NB4 (cell line): Measurements from ENCODE around the gene C10orf120.

Source experiments
- DNase-seq: peaks from one replicate; pipeline ENCODE4 v3.0.0; 2010; ENCODE audit warnings: low read depth
- H3K4me3 ChIP-seq: one replicate; pipeline ENCODE4 v1.5.1; 2011; ENCODE audit warnings: mild to moderate bottlenecking, low read depth, low read length, moderate library complexity
- MYC ChIP-seq: IDR thresholded peaks from 2 replicates; pipeline ENCODE4 v1.6.1; 2011; ENCODE audit warnings: low read depth, low read length
- POLR2A ChIP-seq: IDR thresholded peaks from 2 replicates; pipeline ENCODE4 v1.6.1; 2011; ENCODE audit warnings: mild to moderate bottlenecking; ENCODE audit not compliant: insufficient read length; ENCODE audit errors: extremely low read depth
- TF ChIP-seq, protein P1 (sequence below): IDR thresholded peaks from one replicate; pipeline ENCODE4 v1.5.1; 2012; ENCODE audit warnings: low read depth, low read length
- TF ChIP-seq, protein P2 (sequence below): IDR thresholded peaks from 2 replicates; pipeline ENCODE4 v1.6.1; 2011; ENCODE audit warnings: low read depth, low read length

Gene C10orf120

DNA sequence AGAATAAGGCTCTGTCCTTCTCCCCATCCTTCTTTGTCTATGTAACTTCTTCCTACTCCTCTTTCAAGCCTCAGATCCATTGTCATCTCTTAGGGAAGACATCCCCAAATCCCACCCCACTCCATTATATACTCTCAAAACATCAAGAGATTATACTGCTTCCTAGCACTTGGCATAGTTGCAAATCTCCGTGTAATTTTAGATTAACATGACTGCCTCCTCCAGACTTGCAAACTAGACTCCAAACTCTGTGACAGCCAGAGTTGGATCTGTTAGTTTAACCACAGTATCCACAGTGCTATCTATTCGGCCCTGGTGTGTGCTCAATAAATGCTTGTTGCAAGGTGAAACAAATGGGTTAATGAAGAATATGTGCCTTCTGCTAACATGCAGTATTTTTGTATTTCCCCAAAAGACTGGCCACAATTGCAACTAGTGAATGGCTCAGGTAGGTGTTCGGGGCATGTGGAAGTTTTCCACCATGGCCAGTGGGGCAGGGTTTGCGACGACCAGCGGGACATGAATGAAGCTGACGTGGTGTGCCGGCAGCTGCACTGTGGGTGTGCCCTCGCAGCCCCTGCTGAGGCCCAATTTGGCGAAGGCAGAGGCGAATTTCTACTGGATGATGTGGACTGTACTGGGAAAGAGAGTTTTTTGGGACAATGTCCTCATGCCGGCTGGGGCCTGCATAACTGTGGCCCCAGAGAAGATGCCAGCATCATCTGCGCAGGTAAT, 34.5 kb upstream of the C10orf120 start:
- no peak for DNase-seq
- TF ChIP-seq, protein P1, sequence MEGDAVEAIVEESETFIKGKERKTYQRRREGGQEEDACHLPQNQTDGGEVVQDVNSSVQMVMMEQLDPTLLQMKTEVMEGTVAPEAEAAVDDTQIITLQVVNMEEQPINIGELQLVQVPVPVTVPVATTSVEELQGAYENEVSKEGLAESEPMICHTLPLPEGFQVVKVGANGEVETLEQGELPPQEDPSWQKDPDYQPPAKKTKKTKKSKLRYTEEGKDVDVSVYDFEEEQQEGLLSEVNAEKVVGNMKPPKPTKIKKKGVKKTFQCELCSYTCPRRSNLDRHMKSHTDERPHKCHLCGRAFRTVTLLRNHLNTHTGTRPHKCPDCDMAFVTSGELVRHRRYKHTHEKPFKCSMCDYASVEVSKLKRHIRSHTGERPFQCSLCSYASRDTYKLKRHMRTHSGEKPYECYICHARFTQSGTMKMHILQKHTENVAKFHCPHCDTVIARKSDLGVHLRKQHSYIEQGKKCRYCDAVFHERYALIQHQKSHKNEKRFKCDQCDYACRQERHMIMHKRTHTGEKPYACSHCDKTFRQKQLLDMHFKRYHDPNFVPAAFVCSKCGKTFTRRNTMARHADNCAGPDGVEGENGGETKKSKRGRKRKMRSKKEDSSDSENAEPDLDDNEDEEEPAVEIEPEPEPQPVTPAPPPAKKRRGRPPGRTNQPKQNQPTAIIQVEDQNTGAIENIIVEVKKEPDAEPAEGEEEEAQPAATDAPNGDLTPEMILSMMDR: no peak
- TF ChIP-seq, protein P2, sequence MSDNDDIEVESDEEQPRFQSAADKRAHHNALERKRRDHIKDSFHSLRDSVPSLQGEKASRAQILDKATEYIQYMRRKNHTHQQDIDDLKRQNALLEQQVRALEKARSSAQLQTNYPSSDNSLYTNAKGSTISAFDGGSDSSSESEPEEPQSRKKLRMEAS: no peak
- no peak for TF ChIP-seq MYC
- TF ChIP-seq POLR2A: no peak
- H3K4me3 ChIP-seq: no peak overlapping the region

DNA sequence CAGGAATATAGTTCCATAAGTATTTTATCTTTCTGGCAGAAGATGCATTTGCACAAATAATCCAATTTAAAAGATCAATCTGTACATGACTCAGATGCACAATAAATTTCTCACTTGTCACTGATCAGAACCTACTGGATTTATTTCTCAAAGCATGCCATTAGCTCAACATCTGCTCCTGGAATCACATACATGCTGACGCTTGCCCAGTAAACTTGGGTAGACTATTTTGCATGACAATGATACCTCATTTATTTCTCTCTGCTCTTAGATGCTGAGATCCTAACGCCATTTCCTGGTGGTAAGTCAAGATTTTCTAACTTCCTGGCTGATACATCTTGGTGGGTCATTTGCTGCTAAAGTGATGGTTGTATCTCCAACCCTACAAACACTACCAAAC, 33.8 kb upstream of the C10orf120 start:
- no peak overlapping the region for H3K4me3 ChIP-seq
- TF ChIP-seq, protein P2: no peak
- TF ChIP-seq POLR2A (no peak), MYC (no peak)
- TF ChIP-seq, protein P1: no peak
- DNase-seq: no peak

DNA sequence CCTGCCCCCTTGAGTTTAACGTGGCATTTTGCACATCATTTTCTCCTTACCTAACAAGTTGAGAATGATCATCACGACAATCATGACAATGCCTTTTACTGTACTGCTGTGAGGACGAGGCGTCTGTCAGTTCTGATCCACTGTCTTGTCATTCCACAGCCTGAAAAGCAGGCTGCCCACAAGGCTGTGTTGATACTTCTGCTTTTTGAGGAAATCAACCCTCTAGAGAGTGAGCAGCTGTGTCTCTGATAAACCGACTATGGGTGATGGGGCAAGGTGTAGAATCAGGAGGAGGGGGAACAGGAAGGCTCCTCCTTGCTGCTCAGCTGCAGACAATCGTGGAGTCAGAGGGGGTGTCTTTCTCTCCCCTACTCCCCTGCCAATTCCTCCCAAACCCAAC, 30.6 kb upstream of the C10orf120 start:
- TF ChIP-seq MYC: no peak
- TF ChIP-seq, protein P1: no peak
- peak; percentile 81 for DNase-seq

DNA sequence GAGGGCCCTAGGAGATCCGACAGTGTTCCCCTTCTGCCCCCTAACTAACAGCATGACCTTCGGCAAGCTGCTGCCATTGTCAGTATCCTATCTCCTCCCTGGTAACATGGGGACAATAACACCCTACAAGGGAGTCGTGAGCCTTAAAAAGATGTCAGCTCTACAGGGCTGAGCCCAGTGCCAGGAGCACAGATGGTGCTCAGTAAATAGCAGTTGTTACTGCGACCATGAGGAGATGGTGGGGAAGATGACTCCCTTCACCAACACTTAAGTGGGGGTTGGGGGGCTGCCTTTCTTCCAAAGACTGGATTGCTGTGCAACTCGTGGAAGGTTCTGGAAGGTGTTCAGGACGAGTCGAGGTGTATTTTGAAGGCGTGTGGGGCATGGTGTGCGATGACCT, 29.5 kb upstream of the C10orf120 start:
- no peak overlapping the region for H3K4me3 ChIP-seq

More for the DNA sequence above, 30.6 kb upstream of the C10orf120 start:
- no peak overlapping the region for H3K4me3 ChIP-seq

DNA sequence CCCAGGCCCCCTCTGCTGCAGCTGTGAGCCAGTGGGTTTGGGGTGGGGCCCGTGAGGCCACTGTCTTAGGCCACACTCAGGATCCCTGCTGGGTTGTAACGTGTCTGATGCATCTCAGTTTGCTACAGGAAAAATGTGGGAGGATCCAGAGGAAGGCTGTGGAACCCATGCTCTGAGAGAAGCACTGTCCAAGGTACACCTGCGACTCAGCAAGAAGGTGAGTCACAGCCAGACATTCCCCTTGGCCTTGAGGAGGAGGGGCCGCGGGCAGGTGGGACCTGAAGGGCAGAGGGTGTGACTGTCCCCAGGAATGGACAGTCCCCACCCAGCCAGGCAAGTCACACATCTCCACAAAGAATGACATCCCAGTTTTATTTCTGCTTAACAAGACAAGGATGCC, 27.8 kb upstream of the C10orf120 start:
- no peak overlapping the region for H3K4me3 ChIP-seq
- TF ChIP-seq, protein P2: no peak
- TF ChIP-seq, protein P1: no peak
- no peak for TF ChIP-seq POLR2A
- no peak for TF ChIP-seq MYC
- DNase-seq: no peak

More for the DNA sequence above, 29.5 kb upstream of the C10orf120 start:
- DNase-seq: no peak
- TF ChIP-seq, protein P2: no peak
- TF ChIP-seq POLR2A (no peak), MYC (no peak)
- TF ChIP-seq, protein P1: no peak

DNA sequence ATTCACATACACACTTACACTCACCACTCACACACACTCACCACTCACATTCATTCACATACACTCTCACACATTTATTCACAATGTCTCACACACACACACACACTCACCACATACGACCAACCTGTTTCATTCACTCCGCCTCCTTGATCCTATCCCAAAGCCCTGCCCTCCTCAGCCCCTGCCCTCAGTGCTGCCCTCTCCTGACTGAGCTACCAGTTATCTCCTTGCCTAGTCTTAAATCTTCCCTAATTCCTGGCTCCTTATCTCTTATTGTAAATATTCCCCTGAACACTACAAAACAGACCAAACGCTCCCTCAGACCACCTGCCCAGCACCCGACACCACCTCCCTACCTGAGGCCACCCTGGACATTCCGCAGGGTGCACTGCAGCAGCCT, 26.1 kb upstream of the C10orf120 start:
- TF ChIP-seq MYC (no peak), POLR2A (no peak)
- TF ChIP-seq, protein P1: no peak

More for the DNA sequence above, 26.1 kb upstream of the C10orf120 start:
- H3K4me3 ChIP-seq: no peak overlapping the region
- DNase-seq: no peak
